Right atrium auricular region (tissue), 2 donors: ENCODE measurements around the gene DDOST. TPM values are rescaled to one million over a fixed set of nuclear protein-coding genes. Genes with fewer than 3 reads are reported as not detected.

Source experiments
- DNase-seq: peaks from one replicate; pipeline ENCODE4 v3.0.0-alpha.2; 2019; ENCODE audit warnings: low spot score
- H3K27ac ChIP-seq, 2 donors: fragments of 200-600 bp; sonication (generic); 1 replicate in 1 of 2; 2 replicates in 1 of 2; pipeline ENCODE4 v1.5.1; 2016 to 2019
- H3K27me3 ChIP-seq, 2 donors: fragments of 200-600 bp; sonication (generic); one replicate each; pipeline versions ENCODE4 v1.5.1 to v1.6.0; 2017 to 2019
- H3K36me3 ChIP-seq: fragments of 200-600 bp; sonication (generic); one replicate; pipeline ENCODE4 v1.5.1; 2016
- H3K4me1 ChIP-seq, 2 donors: fragments of 200-600 bp; sonication (generic); one replicate each; pipeline versions ENCODE4 v1.5.1 to v1.6.0; 2017 to 2019
- H3K4me3 ChIP-seq, 2 donors: fragments of 200-600 bp; sonication (generic); 1 replicate in 1 of 2; 2 replicates in 1 of 2; pipeline ENCODE4 v1.5.1; 2017 to 2019; ENCODE audit warnings: mild to moderate bottlenecking in 1 of 2, moderate library complexity in 1 of 2
- H3K9me3 ChIP-seq, 2 donors: fragments of 200-600 bp; sonication (generic); one replicate each; pipeline ENCODE4 v1.5.1; 2019
- total RNA-seq, 2 donors: library from RNA; depleted of rRNA; stranded (reverse); fragments of >200 nt; gene quantifications; one replicate each; pipeline ENCODE4 v1.1.0, GENCODE V29; 2016
- TF ChIP-seq, protein P1 (sequence below), 2 donors: fragments of 200-600 bp; sonication (generic); IDR thresholded peaks; one replicate each; pipeline ENCODE4 v1.5.1; 2019; ENCODE audit warnings: antibody characterized with exemption in 2 of 2

The DDOST gene
- total RNA-seq, 2 donors from 2014 or later: 147 to 152 TPM

GRCh38 chr1:20624709-20625108, 36.5 kb downstream of the DDOST start:
- no peaks in the 10 kb centered on the region for H3K27me3 ChIP-seq
- H3K36me3 ChIP-seq: no peaks in the 10 kb centered on the region
- H3K9me3 ChIP-seq: no peaks in the 10 kb centered on the region
- H3K4me1 ChIP-seq: no peaks in the 10 kb centered on the region
- no peak overlapping the region for H3K27ac ChIP-seq
- H3K4me3 ChIP-seq: no peak overlapping the region
- TF ChIP-seq, protein P1, sequence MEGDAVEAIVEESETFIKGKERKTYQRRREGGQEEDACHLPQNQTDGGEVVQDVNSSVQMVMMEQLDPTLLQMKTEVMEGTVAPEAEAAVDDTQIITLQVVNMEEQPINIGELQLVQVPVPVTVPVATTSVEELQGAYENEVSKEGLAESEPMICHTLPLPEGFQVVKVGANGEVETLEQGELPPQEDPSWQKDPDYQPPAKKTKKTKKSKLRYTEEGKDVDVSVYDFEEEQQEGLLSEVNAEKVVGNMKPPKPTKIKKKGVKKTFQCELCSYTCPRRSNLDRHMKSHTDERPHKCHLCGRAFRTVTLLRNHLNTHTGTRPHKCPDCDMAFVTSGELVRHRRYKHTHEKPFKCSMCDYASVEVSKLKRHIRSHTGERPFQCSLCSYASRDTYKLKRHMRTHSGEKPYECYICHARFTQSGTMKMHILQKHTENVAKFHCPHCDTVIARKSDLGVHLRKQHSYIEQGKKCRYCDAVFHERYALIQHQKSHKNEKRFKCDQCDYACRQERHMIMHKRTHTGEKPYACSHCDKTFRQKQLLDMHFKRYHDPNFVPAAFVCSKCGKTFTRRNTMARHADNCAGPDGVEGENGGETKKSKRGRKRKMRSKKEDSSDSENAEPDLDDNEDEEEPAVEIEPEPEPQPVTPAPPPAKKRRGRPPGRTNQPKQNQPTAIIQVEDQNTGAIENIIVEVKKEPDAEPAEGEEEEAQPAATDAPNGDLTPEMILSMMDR (IDR thresholded peaks at IDR 0.05): no peak
- DNase-seq: no peak

- DNase-seq: no peak
- no peak overlapping the region for H3K4me3 ChIP-seq
- peaks cover 0 to 7% of the 10 kb centered on the region in 2 donors for H3K4me1 ChIP-seq
- no peaks in the 10 kb centered on the region for H3K9me3 ChIP-seq
- H3K27ac ChIP-seq: no peak overlapping the region
- TF ChIP-seq, protein P1 (IDR thresholded peaks at IDR 0.05): no peak
- no peaks in the 10 kb centered on the region for H3K36me3 ChIP-seq
- H3K27me3 ChIP-seq: no peaks in the 10 kb centered on the region
Measured at GRCh38 chr1:20621012-20621411, 40.2 kb downstream of the DDOST start.

DNA sequence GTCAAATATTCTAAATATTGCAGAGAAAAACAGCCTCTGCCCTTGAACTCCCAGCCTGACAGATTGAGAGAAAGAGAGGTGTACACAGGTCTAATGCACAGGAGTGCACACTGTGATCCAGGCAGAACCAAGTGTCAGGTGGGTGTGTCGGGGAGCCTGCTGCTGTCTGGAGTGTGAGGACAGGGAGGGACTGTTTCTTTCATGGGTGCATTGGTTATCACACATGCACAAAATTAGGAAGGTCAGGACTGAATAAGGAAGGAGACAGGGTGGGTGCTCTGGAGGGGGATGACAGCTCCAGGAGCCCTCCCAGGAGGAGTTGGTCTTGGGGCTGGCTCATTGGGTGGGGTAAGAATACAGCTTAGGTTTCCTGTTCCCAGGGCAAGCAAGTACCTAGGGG, 41.2 kb downstream of the DDOST start:
- no peaks in the 10 kb centered on the region for H3K27me3 ChIP-seq
- no peaks in the 10 kb centered on the region for H3K36me3 ChIP-seq
- peaks cover 0 to 9% of the 10 kb centered on the region in 2 donors for H3K4me1 ChIP-seq
- H3K4me3 ChIP-seq: no peak overlapping the region
- H3K27ac ChIP-seq: no peak overlapping the region
- TF ChIP-seq, protein P1 (IDR thresholded peaks at IDR 0.05): no peak
- no peak for DNase-seq
- no peaks in the 10 kb centered on the region for H3K9me3 ChIP-seq

DNA sequence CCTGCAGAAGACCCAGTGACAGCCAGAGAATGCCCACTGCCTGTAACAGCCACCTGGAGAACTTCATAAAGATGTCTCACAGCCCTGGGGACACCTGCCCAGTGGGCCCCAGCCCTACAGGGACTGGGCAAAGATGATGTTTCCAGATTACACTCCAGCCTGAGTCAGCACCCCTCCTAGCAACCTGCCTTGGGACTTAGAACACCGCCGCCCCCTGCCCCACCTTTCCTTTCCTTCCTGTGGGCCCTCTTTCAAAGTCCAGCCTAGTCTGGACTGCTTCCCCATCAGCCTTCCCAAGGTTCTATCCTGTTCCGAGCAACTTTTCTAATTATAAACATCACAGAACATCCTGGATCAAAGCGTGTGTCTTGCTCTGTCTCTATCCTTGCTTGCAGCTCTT, 42.6 kb downstream of the DDOST start:
- Histone ChIP-seq H3K4me1 (peaks cover 0 to 17% of the 10 kb centered on the region in 2 donors), H3K27ac (no peak overlapping the region), H3K36me3 (no peaks in the 10 kb centered on the region), H3K4me3 (no peak overlapping the region), H3K9me3 (no peaks in the 10 kb centered on the region), H3K27me3 (no peaks in the 10 kb centered on the region)
- TF ChIP-seq, protein P1 (IDR thresholded peaks at IDR 0.05): no peak
- DNase-seq: no peak

DNA sequence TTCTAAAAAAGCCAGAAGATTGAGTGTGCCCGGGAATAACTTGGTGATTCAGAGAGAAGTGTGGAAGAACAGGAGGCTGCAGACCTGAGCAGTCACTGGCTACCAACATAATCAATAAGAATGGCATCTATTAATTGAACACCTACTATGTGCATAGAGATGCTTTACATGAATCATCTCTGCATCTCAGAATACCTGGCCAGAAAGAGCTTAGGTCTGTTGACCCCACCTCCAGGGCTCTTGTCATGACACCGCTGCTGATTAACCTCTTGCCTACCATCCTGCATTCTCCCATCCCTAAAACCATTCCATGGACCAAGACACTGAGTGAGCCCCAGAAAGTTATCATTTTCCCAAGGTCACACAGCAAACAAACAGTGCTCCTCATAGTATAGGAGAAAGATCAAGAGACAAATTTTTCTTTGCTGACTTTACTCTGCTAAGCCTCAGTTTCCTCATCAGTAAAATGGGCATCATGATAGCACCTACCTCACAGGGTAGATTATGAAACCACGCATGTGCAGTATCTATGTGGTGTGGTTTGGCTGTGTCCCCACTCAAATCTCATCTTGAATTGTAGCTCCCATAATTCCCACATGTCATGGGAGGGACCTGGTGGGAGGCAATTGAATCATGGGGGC, 44.2 kb downstream of the DDOST start:
- Histone ChIP-seq H3K27me3 (no peaks in the 10 kb centered on the region), H3K36me3 (no peaks in the 10 kb centered on the region), H3K4me1 (peaks cover 0 to 22% of the 10 kb centered on the region in 2 donors), H3K9me3 (no peaks in the 10 kb centered on the region), H3K27ac (peak overlapping the region in 1 of 2 donors; percentile 59), H3K4me3 (no peak overlapping the region)
- TF ChIP-seq, protein P1 (IDR thresholded peaks at IDR 0.05): no peak
- no peak for DNase-seq
